GM12891 (cell line): Measurements from ENCODE around the gene ZNF217.
"Not testable (repeated sequence)": the region's sequence is repeated elsewhere in the genome, so short reads cannot be mapped to it uniquely, and the experiment has no call there.

Experiments used
- DNase-seq: peaks from one replicate; pipeline ENCODE4 v3.0.0; 2011; ENCODE audit warnings: low spot score; ENCODE audit not compliant: insufficient read length
- FAIRE-seq: peaks from 2 replicates; lab custom pipeline; 2011; peaks lifted over from hg19 to GRCh38; lab: Jason Lieb, UNC
- PAX5 ChIP-seq: IDR thresholded peaks from 2 replicates; pipeline ENCODE4 v1.6.1; 2011; ENCODE audit warnings: low read length, moderate library complexity, mild to moderate bottlenecking; ENCODE audit not compliant: insufficient read depth, severe bottlenecking
- POLR2A ChIP-seq: IDR thresholded peaks from 2 replicates; pipeline ENCODE4 v1.6.1; 2011; ENCODE audit warnings: low read depth, low read length, control low read depth
- POLR2AphosphoS5 ChIP-seq: IDR thresholded peaks from 2 replicates; pipeline ENCODE4 v1.6.1; 2011; ENCODE audit warnings: low read depth, low read length, control low read depth
- POU2F2 ChIP-seq: IDR thresholded peaks from 2 replicates; pipeline ENCODE4 v1.6.1; 2011; ENCODE audit warnings: low read depth, mild to moderate bottlenecking, control low read depth, low read length, moderate library complexity
- SPI1 ChIP-seq: IDR thresholded peaks from 2 replicates; pipeline ENCODE4 v1.6.1; 2011; ENCODE audit warnings: low read depth, low read length, control low read depth
- TAF1 ChIP-seq: IDR thresholded peaks from 2 replicates; pipeline ENCODE4 v1.6.1; 2011; ENCODE audit warnings: low read depth, low read length, control low read depth

The ZNF217 gene

GRCh38 chr20:53522696-53523095 is 70.9 kb downstream of the ZNF217 start:
- no peak for TF ChIP-seq POLR2AphosphoS5
- TF ChIP-seq SPI1, result no peak
- TF ChIP-seq POU2F2, result no peak
- no peak for TF ChIP-seq POLR2A
- TF ChIP-seq TAF1, result no peak
- no peak for TF ChIP-seq PAX5
- DNase-seq (no peak), FAIRE-seq (no peak)

DNA sequence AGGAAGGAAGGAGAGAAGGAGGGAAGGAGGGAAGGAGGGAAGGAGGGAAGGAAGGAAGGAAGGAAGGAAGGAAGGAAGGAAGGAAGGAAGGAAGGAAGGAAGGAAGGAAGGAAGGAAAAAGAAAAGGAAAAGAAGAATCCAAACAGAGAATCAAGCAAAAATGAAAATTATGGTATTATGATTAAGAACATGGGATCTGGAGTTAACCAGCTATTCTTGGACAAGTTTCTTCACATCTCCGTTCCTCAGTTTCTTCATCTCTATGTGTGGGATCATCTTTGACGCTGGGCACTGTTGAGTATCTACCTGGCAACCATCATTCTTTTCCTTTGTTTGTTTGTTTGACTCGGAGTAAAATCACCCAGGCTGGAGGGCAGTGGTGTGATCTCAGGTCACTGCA is 71.6 kb downstream of the ZNF217 start:
- TF ChIP-seq PAX5, result no peak
- no peak for TF ChIP-seq SPI1
- no peak for TF ChIP-seq POLR2A
- TF ChIP-seq POU2F2, result no peak
- TF ChIP-seq POLR2AphosphoS5, result no peak
- no peak for TF ChIP-seq TAF1
- DNase-seq (no peak), FAIRE-seq (no peak)

- not testable (repeated sequence) for FAIRE-seq, DNase-seq
These were observed 72.2 kb downstream of the ZNF217 start for GRCh38 chr20:53521421-53521820.

GRCh38 chr20:53517146-53517545 is 76.5 kb downstream of the ZNF217 start:
- TF ChIP-seq POLR2AphosphoS5 (no peak), PAX5 (no peak), SPI1 (no peak), POU2F2 (no peak), POLR2A (no peak), TAF1 (no peak)
- FAIRE-seq (no peak), DNase-seq (no peak)
